Measurements from ENCODE around the gene CPTP.

GRCh38 chr1:1275836-1276235, 48.8 kb upstream of the CPTP start:
- TF ChIP-seq CTCF (IDR thresholded peaks at IDR 0.05; ENCODE audit: low read depth, low read length, missing input control) (no peak), JUND (IDR thresholded peaks at IDR 0.05) (no peak), TAF1 (conservative IDR thresholded peaks at IDR 0.05) (no peak), SP1 (IDR thresholded peaks at IDR 0.05) (no peak), RAD21 (IDR thresholded peaks at IDR 0.05) (no peak), REST (IDR thresholded peaks at IDR 0.05) (no peak), MAX (IDR thresholded peaks at IDR 0.05) (no peak), NR2F2 (IDR thresholded peaks at IDR 0.05) (no peak), HNF4G (IDR thresholded peaks at IDR 0.05) (no peak), HNF4A (conservative IDR thresholded peaks at IDR 0.05) (no peak), YY1 (IDR thresholded peaks at IDR 0.05) (no peak)
- TF ChIP-seq, protein P1, sequence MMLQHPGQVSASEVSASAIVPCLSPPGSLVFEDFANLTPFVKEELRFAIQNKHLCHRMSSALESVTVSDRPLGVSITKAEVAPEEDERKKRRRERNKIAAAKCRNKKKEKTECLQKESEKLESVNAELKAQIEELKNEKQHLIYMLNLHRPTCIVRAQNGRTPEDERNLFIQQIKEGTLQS (IDR thresholded peaks at IDR 0.05): no peak
